WTC11 (cell line): ENCODE results near the gene TEX14.

Experiments used
- CTCF ChIP-seq: fragments of 200-600 bp; IDR thresholded peaks from 2 replicates; pipeline ENCODE4 v1.8.0; 2022; ENCODE audit warnings: antibody characterized with exemption
- FOXJ3 ChIP-seq: sonication (generic); formaldehyde crosslinking; IDR thresholded peaks from 2 replicates; pipeline ENCODE4 v1.9.0; 2021; ENCODE audit warnings: missing genetic modification reagents, mild to moderate bottlenecking, borderline replicate concordance
- FOXK1 ChIP-seq: sonication (generic); formaldehyde crosslinking; IDR thresholded peaks from 2 replicates; pipeline ENCODE4 v1.8.0; 2022; ENCODE audit warnings: mild to moderate bottlenecking, moderate library complexity, missing genetic modification reagents
- FOXP1 ChIP-seq: sonication (generic); formaldehyde crosslinking; IDR thresholded peaks from 2 replicates; pipeline ENCODE4 v1.8.0; 2022; ENCODE audit warnings: missing genetic modification reagents, mild to moderate bottlenecking, moderate library complexity, borderline replicate concordance
- MAX ChIP-seq: sonication (generic); formaldehyde crosslinking; IDR thresholded peaks from 2 replicates; pipeline ENCODE4 v1.8.0; 2022; ENCODE audit warnings: mild to moderate bottlenecking, missing genetic modification reagents
- NR2C2 ChIP-seq: sonication (generic); formaldehyde crosslinking; IDR thresholded peaks from 2 replicates; pipeline ENCODE4 v1.8.0; 2022; ENCODE audit warnings: mild to moderate bottlenecking, missing genetic modification reagents
- PRDM15 ChIP-seq: sonication (generic); formaldehyde crosslinking; IDR thresholded peaks from 2 replicates; pipeline ENCODE4 v1.8.0; 2022; ENCODE audit warnings: missing genetic modification reagents
- SP1 ChIP-seq: sonication (generic); formaldehyde crosslinking; conservative IDR thresholded peaks from 2 replicates; pipeline ENCODE4 v1.8.1; 2022; ENCODE audit warnings: missing genetic modification reagents
- TCF7 ChIP-seq: sonication (generic); formaldehyde crosslinking; IDR thresholded peaks from 2 replicates; pipeline ENCODE4 v1.8.0; 2022; ENCODE audit warnings: mild to moderate bottlenecking, low read depth, missing genetic modification reagents, moderate library complexity
- TEAD4 ChIP-seq: sonication (generic); formaldehyde crosslinking; IDR thresholded peaks from 2 replicates; pipeline ENCODE4 v1.8.0; 2022; ENCODE audit warnings: mild to moderate bottlenecking, missing genetic modification reagents
- ZMAT4 ChIP-seq: fragments of 250-450 bp; sonication (Bioruptor Pico); IDR thresholded peaks from 2 replicates; pipeline ENCODE4 v1.9.0; 2021; ENCODE audit warnings: mild to moderate bottlenecking
- ZNF423 ChIP-seq: fragments of 250-450 bp; sonication (Bioruptor Pico); IDR thresholded peaks from 2 replicates; pipeline ENCODE4 v2.1.2; 2022; ENCODE audit warnings: mild to moderate bottlenecking, moderate library complexity
- ZNF532 ChIP-seq: fragments of 250-450 bp; sonication (Bioruptor Pico); IDR thresholded peaks from 2 replicates; pipeline ENCODE4 v1.9.0; 2021; ENCODE audit warnings: mild to moderate bottlenecking, borderline replicate concordance
- TF ChIP-seq, protein P1 (sequence below): sonication (generic); formaldehyde crosslinking; IDR thresholded peaks from 2 replicates; pipeline ENCODE4 v1.8.1; 2022; ENCODE audit warnings: low read depth, missing genetic modification reagents, borderline replicate concordance

DNA sequence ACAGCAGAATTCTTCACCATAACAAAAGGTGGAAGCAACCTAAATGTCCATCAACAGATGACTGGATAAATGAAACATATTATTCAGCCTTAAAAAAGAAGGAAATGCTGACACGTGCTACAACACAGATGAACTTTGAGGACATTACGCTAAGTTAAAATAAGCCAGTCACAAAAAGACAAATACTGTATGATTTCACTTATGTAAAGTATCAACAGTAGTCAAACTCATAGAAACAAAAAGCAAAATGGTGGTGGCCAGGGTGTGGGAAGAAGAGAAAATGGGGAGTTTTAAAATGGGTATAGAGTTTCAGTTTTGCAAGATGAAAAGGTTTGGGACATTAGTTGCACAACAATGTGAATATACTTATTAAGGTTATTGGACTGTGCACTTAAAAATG is 127.6 kb downstream of the TEX14 start:
- TF ChIP-seq CTCF (no peak), NR2C2 (CRISPR knock-in tag) (no peak), PRDM15 (no peak), FOXK1 (CRISPR knock-in tag) (no peak), TCF7 (CRISPR knock-in tag) (no peak), MAX (no peak), TEAD4 (CRISPR knock-in tag) (no peak), ZNF532 (CRISPR knock-in tag) (no peak), FOXP1 (CRISPR knock-in tag) (no peak), ZNF423 (no peak), SP1 (CRISPR knock-in tag) (no peak), ZMAT4 (CRISPR knock-in tag) (no peak), FOXJ3 (no peak)
- TF ChIP-seq, protein P1, sequence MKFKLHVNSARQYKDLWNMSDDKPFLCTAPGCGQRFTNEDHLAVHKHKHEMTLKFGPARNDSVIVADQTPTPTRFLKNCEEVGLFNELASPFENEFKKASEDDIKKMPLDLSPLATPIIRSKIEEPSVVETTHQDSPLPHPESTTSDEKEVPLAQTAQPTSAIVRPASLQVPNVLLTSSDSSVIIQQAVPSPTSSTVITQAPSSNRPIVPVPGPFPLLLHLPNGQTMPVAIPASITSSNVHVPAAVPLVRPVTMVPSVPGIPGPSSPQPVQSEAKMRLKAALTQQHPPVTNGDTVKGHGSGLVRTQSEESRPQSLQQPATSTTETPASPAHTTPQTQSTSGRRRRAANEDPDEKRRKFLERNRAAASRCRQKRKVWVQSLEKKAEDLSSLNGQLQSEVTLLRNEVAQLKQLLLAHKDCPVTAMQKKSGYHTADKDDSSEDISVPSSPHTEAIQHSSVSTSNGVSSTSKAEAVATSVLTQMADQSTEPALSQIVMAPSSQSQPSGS (CRISPR knock-in tag): no peak
